Brain microvascular endothelial cell (primary cell): ENCODE results near the gene ZNF407.
A peak's percentile ranks its signal among the peaks of the same experiment; 100 is the strongest.

Experiments used
- DNase-seq: peaks from one replicate; pipeline ENCODE4 v3.0.0-alpha.2; 2020
- H3K27ac ChIP-seq: fragments of 250-450 bp; sonication (Bioruptor Pico); 2 replicates; pipeline ENCODE4 v1.5.1; 2020; ENCODE audit warnings: mild to moderate bottlenecking, moderate library complexity
- H3K27me3 ChIP-seq: fragments of 250-450 bp; sonication (Bioruptor Pico); replicated peaks from 2 replicates; pipeline ENCODE4 v1.5.1; 2020; ENCODE audit warnings: mild to moderate bottlenecking
- H3K36me3 ChIP-seq: fragments of 250-450 bp; sonication (Bioruptor Pico); replicated peaks from 2 replicates; pipeline ENCODE4 v1.5.1; 2020; ENCODE audit warnings: mild to moderate bottlenecking
- H3K4me3 ChIP-seq: 2 replicates; pipeline ENCODE4 v1.5.1; 2011; ENCODE audit warnings: low read depth, mild to moderate bottlenecking, control low read depth, low read length, moderate library complexity
- CTCF ChIP-seq: IDR thresholded peaks from 2 replicates; pipeline ENCODE4 v1.5.1; 2011; ENCODE audit warnings: low read depth, mild to moderate bottlenecking, moderate library complexity, low read length, control low read depth, inconsistent platforms; ENCODE audit errors: missing control alignments
- in situ Hi-C: cut with HindIII; loops from 2 replicates; pipeline ENCODE4 v1.10.0; 2017; ENCODE audit warnings: low sequenced_read_pairs, low pct_ligation_motif_present

Gene ZNF407

DNA sequence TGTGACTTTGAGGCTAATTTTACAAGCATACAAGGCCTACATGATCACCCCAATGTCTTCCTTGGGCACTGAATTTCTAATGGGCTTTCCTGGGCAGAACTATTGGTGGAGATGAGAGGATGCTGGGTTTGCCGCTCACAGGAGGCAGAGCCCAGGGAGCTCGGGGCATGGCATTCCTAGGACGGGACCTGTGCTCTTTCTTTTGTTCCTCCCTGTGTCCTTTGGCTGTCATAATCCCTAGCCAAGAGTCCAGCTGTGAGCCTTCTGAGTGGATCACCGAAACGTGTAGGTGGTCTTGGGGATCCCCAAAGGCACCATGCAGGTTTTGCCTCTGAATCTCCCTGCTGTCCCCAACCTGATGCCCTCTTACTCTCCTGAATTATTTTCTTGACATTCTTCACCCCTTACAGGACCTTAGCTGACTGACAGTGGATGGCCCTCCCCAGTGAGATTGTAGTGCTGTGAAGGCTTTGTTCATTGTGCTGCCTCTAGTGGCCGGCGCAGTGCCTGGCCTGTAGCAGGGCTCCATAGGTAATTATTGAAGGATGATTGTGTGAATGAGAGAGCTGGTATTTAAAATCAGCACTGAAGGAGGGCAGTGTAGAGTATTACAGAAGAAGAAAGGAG is 221.9 kb downstream of the ZNF407 start:
- peak; percentile 81 for TF ChIP-seq CTCF

GRCh38 chr18:74820160-74820780 is 222.6 kb downstream of the ZNF407 start:
- Histone ChIP-seq H3K36me3 (no peaks in the 10 kb centered on the region), H3K4me3 (no peak overlapping the region), H3K27me3 (no peaks in the 10 kb centered on the region), H3K27ac (no peak overlapping the region)
- in situ Hi-C loops: no loop called here
- DNase-seq: no peak
- TF ChIP-seq CTCF: no peak

More for the DNA sequence above, 221.9 kb downstream of the ZNF407 start:
- Histone ChIP-seq H3K36me3 (no peaks in the 10 kb centered on the region), H3K27me3 (no peaks in the 10 kb centered on the region), H3K27ac (peak overlapping the region; percentile 75), H3K4me3 (no peak overlapping the region)
- DNase-seq: no peak
- in situ Hi-C loops: no loop called here

GRCh38 chr18:74825460-74825859 is 227.8 kb downstream of the ZNF407 start:
- TF ChIP-seq CTCF: no peak
- Histone ChIP-seq H3K4me3 (no peak overlapping the region), H3K27me3 (no peaks in the 10 kb centered on the region), H3K27ac (no peak overlapping the region), H3K36me3 (no peaks in the 10 kb centered on the region)
- no peak for DNase-seq
- in situ Hi-C loops: no loop called here

DNA sequence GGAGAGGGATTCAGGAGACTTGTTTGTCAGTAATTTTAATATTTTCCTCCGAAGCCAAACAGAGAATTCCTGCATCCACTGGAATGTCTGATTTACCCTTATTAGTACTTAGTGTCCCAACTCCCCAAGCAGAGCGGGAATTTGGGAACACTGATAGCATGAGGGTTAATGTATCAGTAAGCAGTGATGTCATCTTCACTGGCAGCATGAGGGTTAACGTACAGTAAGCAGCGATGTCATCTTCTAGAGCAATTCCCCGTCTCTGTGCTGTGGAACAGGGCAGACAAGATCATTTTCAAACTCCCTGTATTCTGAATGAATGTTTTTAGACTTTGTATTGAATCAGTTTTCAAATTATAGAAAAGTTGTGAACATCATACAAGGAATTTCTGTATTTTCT is 228.9 kb downstream of the ZNF407 start:
- H3K4me3 ChIP-seq: no peak overlapping the region
- TF ChIP-seq CTCF: no peak
- H3K27ac ChIP-seq: no peak overlapping the region
- in situ Hi-C loops: no loop called here
- no peak for DNase-seq
- H3K36me3 ChIP-seq: no peaks in the 10 kb centered on the region
- no peaks in the 10 kb centered on the region for H3K27me3 ChIP-seq

DNA sequence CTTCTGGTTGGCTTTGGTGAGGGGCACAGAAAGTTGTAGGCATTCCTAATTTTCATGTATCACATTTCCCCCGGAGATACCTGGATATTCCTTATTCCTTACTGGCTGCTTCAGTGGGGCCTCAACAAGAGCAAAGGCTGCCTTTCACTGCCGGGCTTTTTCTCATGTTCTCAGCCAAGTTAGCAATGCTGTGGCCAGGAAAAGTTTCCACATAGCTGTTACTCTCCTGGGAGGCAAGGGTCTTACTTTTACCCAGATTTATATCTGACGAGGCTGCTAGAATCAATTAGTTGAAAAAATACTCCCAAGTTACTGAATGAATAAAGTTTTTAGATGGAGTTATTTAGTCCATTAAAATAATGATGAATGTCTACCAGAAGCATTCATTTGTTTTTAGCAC is 230.5 kb downstream of the ZNF407 start:
- in situ Hi-C loops: no loop called here
- no peak for TF ChIP-seq CTCF
- H3K27ac ChIP-seq: no peak overlapping the region
- H3K27me3 ChIP-seq: no peaks in the 10 kb centered on the region
- no peaks in the 10 kb centered on the region for H3K36me3 ChIP-seq
- DNase-seq: no peak
- no peak overlapping the region for H3K4me3 ChIP-seq
